SU-DHL-6 (cell line): ENCODE data around the gene GIPC1.

ENCODE experiments used
- CTCF ChIP-seq: fragments of 200-600 bp; sonication (generic); IDR thresholded peaks from one replicate; pipeline ENCODE4 v1.5.1; 2017; ENCODE audit warnings: antibody characterized with exemption, mild to moderate bottlenecking, low read length, moderate library complexity; ENCODE audit not compliant: insufficient read depth, poor library complexity, severe bottlenecking
- EZH2phosphoT487 ChIP-seq: fragments of 200-600 bp; sonication (generic), shearing (Covaris generic); conservative IDR thresholded peaks from 2 replicates; pipeline ENCODE4 v1.6.1; 2018; ENCODE audit warnings: mild to moderate bottlenecking, antibody characterized with exemption, low read length, moderate library complexity, mixed read lengths

- TF ChIP-seq CTCF, result no peak
- no peak for TF ChIP-seq EZH2phosphoT487
Observed at GRCh38 chr19:14502334-14503092, 6.6 kb upstream of the GIPC1 start.
